ENCODE results near the gene PRDM13. TPM values are rescaled to one million over a fixed set of nuclear protein-coding genes. Genes with fewer than 3 reads are reported as not detected.
A peak's percentile ranks its signal among the peaks of the same experiment; 100 is the strongest.

Gene PRDM13
- total RNA-seq = not detected
- long read RNA-seq = 0 reads

DNA sequence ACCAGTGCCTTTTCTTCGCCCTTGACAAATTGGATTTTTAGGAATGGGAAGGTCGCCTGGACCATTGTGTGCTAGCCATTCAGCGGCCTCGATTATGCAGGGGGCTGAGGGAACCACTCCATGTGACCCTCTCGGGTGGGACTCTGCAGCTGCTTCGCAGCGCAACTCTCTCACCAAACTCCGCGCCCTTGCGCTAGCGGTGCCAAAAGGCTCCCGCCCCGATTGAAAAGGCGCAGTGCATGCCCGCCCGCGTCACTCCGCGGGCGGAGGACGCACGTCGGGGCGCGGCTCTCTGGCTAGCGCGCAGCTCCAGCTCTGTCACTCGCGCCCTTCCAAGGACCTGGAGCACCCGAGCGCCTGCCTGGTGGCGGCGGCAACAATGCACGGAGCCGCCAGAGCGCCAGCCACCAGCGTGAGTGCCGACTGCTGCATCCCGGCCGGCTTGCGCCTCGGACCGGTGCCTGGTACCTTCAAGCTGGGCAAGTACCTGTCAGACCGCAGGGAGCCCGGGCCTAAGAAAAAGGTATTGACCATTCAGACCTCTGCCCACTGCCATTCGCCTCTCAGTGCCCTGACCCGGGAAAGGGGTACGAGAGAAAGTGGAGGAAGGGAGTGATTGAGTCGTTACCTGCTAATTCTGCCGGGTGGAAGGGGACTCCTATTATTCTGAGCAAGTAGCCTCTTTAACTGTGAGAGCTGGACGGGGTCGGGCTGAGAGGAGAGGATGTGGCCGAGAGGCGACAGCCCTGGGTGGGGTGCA, at the start of gene PRDM13:
PRDM13 (plus strand) TSS at position 178 of the 760 bp plus-strand sequence; CDS start at position 380, 202 bp downstream.
- TF ChIP-seq, protein P1, sequence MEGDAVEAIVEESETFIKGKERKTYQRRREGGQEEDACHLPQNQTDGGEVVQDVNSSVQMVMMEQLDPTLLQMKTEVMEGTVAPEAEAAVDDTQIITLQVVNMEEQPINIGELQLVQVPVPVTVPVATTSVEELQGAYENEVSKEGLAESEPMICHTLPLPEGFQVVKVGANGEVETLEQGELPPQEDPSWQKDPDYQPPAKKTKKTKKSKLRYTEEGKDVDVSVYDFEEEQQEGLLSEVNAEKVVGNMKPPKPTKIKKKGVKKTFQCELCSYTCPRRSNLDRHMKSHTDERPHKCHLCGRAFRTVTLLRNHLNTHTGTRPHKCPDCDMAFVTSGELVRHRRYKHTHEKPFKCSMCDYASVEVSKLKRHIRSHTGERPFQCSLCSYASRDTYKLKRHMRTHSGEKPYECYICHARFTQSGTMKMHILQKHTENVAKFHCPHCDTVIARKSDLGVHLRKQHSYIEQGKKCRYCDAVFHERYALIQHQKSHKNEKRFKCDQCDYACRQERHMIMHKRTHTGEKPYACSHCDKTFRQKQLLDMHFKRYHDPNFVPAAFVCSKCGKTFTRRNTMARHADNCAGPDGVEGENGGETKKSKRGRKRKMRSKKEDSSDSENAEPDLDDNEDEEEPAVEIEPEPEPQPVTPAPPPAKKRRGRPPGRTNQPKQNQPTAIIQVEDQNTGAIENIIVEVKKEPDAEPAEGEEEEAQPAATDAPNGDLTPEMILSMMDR (IDR thresholded peaks at IDR 0.05) = no peak
- DNase-seq = no peak
- Histone ChIP-seq H3K9me3 (no peaks in the 10 kb centered on the region), H3K4me1 (peaks cover 25% of the 10 kb centered on the region), H3K27ac (no peak within 1 kb of the TSS), H3K4me3 (no peak within 1 kb of the TSS), H3K36me3 (no peaks in the 10 kb centered on the region), H3K27me3 (ENCODE audit: low read depth) (peaks cover 99% of the 10 kb centered on the region)
- ATAC-seq = no peak
- intact Hi-C loops (cut with DNase I) = no loop called here

DNA sequence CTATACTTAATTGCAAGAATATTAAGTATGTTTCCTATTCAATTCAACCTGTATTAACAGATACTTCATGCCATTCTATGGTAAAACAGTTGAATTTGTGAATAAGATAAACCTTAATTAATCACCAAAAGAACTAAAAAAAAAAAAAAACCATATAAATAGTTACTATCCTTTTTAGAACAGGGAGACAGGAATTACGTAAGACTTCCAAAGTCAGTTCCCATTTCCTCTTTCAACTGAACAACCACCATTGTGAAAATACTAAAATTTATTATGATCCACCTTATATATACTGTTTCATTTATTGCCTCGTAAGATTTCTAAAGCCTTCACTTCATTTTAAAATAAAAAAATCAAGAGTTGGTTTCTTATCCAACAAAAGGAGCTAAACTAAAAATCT, 47.6 kb upstream of the PRDM13 start:
- no peak overlapping the region for H3K4me3 ChIP-seq

DNA sequence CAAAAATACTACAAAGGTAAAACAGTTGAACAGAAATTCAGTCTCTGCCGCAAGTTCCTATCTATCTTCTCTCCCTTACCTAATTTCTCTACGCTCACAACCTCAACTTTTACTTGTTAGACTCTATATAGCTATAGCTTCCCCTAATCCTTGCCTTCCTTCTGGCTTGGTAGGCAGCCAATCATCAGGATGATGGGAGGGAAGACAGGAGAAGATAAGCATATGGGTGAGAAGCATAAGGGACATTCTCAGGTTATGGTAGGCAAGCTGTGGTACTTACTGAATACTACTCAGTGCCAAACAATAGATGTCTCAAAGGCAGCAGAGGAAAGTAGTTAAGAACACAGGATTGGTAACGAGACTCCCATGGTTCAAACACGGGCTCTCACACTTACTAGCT, 46.0 kb upstream of the PRDM13 start:
- no peak for DNase-seq
- Histone ChIP-seq H3K9me3 (no peaks in the 10 kb centered on the region), H3K4me1 (no peaks in the 10 kb centered on the region), H3K36me3 (peaks cover 39% of the 10 kb centered on the region), H3K27ac (no peak overlapping the region), H3K4me3 (no peak overlapping the region), H3K27me3 (ENCODE audit: low read depth) (no peaks in the 10 kb centered on the region)
- intact Hi-C loops (cut with DNase I) = no loop called here
- TF ChIP-seq, protein P1 (IDR thresholded peaks at IDR 0.05) = no peak
- ATAC-seq = no peak

More for the DNA sequence above, 47.6 kb upstream of the PRDM13 start:
- peaks cover 55% of the 10 kb centered on the region for H3K36me3 ChIP-seq
- H3K27ac ChIP-seq = no peak overlapping the region
- H3K9me3 ChIP-seq = no peaks in the 10 kb centered on the region
- H3K27me3 ChIP-seq (ENCODE audit: low read depth) = no peaks in the 10 kb centered on the region
- ATAC-seq (no peak), DNase-seq (no peak)
- H3K4me1 ChIP-seq = no peaks in the 10 kb centered on the region
- intact Hi-C loops (cut with DNase I) = no loop called here
- TF ChIP-seq, protein P1 (IDR thresholded peaks at IDR 0.05) = no peak

DNA sequence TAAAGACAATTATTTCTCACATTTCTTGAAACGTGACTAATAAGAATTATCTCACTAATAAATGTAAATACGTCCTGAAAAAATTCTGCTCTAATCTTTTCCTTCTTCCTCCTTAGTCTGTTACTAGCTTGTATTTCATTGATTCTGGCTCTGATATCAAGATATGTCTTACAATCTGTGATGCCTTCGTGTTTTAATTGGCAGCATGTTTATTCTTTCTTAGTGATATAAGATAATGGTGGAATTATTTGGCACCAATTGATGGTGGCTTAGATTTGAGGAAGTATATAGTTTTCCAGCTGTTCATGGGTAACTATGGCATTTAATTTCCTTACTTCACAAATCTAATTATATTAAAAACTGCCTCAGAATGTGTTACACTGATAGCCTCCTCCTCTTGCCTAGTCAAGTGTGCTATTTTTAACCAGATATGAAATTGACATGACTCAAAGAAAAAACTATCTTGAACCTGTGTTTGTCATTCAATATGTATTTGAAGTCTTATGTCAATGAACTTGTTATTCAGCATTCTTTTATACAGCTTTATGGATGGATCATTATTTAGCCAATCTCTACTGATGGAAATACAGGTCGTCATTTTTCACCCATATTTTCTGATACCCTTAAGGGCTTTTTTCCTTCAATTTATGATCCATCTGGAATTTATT, 43.4 kb upstream of the PRDM13 start:
- intact Hi-C loops (cut with DNase I) = no loop called here
- H3K4me1 ChIP-seq = peaks cover 17% of the 10 kb centered on the region

DNA sequence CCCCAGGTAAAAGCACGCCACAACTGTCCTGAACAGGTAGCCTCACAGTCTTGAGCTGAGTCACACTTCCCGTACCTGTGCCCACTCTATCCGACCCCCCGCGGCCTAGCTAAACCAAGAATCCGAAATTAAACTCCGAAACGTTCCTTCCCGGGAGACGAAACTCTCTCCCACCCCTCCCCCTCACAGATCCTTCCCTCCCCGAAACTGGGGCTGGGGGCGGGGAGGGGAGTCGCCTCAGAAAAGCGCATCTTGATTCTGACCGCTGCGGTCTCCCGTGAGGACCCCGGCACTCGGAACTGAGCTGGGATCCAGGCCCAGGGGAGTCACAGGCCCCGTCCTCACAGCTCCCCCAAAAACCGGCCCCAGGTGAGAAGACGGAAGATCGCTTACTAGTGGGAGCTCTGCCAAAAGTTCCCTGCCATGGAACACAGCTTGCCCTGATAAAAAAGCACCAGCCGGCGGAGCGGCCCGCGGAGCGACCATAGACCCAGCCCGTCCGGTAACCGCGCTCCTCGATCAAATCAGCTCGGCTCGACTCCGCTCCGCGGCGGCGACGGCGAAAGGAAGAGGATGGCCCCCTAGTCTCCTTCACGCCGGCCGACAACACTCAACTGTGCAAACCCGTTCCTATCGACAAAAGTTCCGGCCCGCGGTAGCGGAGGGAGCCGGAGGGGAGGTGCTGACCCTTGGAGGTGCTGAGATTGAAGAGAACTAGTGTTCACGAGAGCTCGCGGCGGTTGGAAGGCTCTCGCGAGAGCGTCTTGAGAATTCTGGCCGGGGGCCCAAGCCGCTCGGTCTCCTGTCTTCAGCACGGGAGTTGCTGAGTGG, 38.3 kb upstream of the PRDM13 start, which contains the start of gene CCNC:
CCNC (minus strand) TSS at position 558 of the 831 bp plus-strand sequence; CDS start at position 425, 133 bp downstream.
- no peaks in the 10 kb centered on the region for H3K27me3 ChIP-seq (ENCODE audit: low read depth)
- no peaks in the 10 kb centered on the region for H3K36me3 ChIP-seq
- TF ChIP-seq, protein P1 (IDR thresholded peaks at IDR 0.05) = no peak
- peak within 1 kb of the TSS; percentile 78 for H3K27ac ChIP-seq
- no peaks in the 10 kb centered on the region for H3K9me3 ChIP-seq
- peak within 1 kb of the TSS; percentile 89 for H3K4me3 ChIP-seq
- ATAC-seq = peak; percentile 99 to 100
- DNase-seq = peak; percentile 94
- intact Hi-C loops (cut with DNase I) = no loop called here
- H3K4me1 ChIP-seq = peaks cover 17% of the 10 kb centered on the region

More for the DNA sequence above, 43.4 kb upstream of the PRDM13 start:
- peaks cover 15% of the 10 kb centered on the region for H3K36me3 ChIP-seq
- TF ChIP-seq, protein P1 (IDR thresholded peaks at IDR 0.05) = no peak
- no peaks in the 10 kb centered on the region for H3K9me3 ChIP-seq
- DNase-seq (no peak), ATAC-seq (peak in 1 of 2 donors; percentile 22)
- no peak overlapping the region for H3K27ac ChIP-seq
- H3K4me3 ChIP-seq = no peak overlapping the region
- no peaks in the 10 kb centered on the region for H3K27me3 ChIP-seq (ENCODE audit: low read depth)
